GM12878 (cell line): ENCODE results near the gene MAL. TPM values are rescaled to one million over a fixed set of nuclear protein-coding genes. Genes with fewer than 3 reads are reported as not detected.

Source experiments
- ATAC-seq: fragments of 200-7000 bp; cut with Tn5 transposase; 3 replicates; pipeline ENCODE4 v1.9.1; 2020; ENCODE audit warnings: mild to moderate bottlenecking, moderate library complexity
- BruUV-seq: library from RNA; stranded (reverse); fragments of 400-500 nt; replicated peaks from 2 replicates; lab custom pipeline; 2021; lab: Mats Ljungman, UMichigan
- CTCF ChIA-PET: fragments of 300-600 bp; sonication (Branson Sonifier 250); formaldehyde crosslinking; extraction: SDS; loops from one replicate; lab custom pipeline; 2021; ENCODE audit warnings: inconsistent platforms; lab: Yijun Ruan, JAX
- POLR2A ChIA-PET: fragments of 350-600 bp; formaldehyde crosslinking; extraction: SDS; loops from one replicate; lab custom pipeline; 2021; ENCODE audit warnings: inconsistent platforms; lab: Charles Lee
- RAD21 ChIA-PET: fragments of 300-600 bp; sonication (Branson Sonifier 250); formaldehyde crosslinking; loops from one replicate; lab custom pipeline; 2023; ENCODE audit warnings: antibody characterized with exemption; ENCODE audit not compliant: unreplicated experiment; lab: Charles Lee
- SMC1A ChIA-PET: fragments of 300-600 bp; sonication (Branson Sonifier 250); formaldehyde crosslinking; loops from one replicate; lab custom pipeline; 2023; ENCODE audit not compliant: unreplicated experiment, uncharacterized antibody; lab: Charles Lee
- DNase-seq: peaks from one replicate; pipeline ENCODE4 v3.0.0-alpha.2; 2011; ENCODE audit warnings: low read depth, low spot score
- FAIRE-seq: peaks from 3 replicates; lab custom pipeline; 2011; peaks lifted over from hg19 to GRCh38; lab: Jason Lieb, UNC
- H2AFZ ChIP-seq: 2 replicates; pipeline ENCODE4 v1.6.0; 2011; ENCODE audit warnings: low read depth, low read length, control low read depth; ENCODE audit not compliant: control insufficient read depth
- H3K27ac ChIP-seq: 2 replicates; pipeline ENCODE4 v1.5.1; 2011; ENCODE audit warnings: control low read depth; ENCODE audit not compliant: control insufficient read depth, insufficient read depth
- H3K27me3 ChIP-seq, 2 experiments: replicated peaks in 1 of 2; 2 replicates each; pipeline versions ENCODE4 v1.6.0 to v1.6.1; 2011; ENCODE audit warnings: low read length in 1 of 2; ENCODE audit not compliant: control insufficient read depth in 2 of 2, insufficient read depth in 2 of 2
- H3K36me3 ChIP-seq, 2 experiments: 2 replicates each; pipeline ENCODE4 v1.5.1; 2011; ENCODE audit warnings: low read length in 1 of 2; ENCODE audit not compliant: control insufficient read depth in 2 of 2, insufficient read depth in 2 of 2
- H3K4me1 ChIP-seq: 2 replicates; pipeline ENCODE4 v1.6.1; 2011; ENCODE audit warnings: mild to moderate bottlenecking, low read length, moderate library complexity, mixed read lengths; ENCODE audit not compliant: control insufficient read depth, insufficient read depth
- H3K4me2 ChIP-seq: 2 replicates; pipeline ENCODE4 v1.6.0; 2011; ENCODE audit warnings: control low read depth; ENCODE audit not compliant: control insufficient read depth, insufficient read depth
- H3K4me3 ChIP-seq: fragments of 200-600 bp; sonication (generic); 2 replicates; pipeline ENCODE4 v1.5.1; 2016
- H3K79me2 ChIP-seq: 2 replicates; pipeline ENCODE4 v1.6.0; 2011; ENCODE audit warnings: low read length; ENCODE audit not compliant: control insufficient read depth, insufficient read depth
- H3K9ac ChIP-seq: 2 replicates; pipeline ENCODE4 v1.8.0; 2011; ENCODE audit warnings: low read length, control low read depth, mixed read lengths; ENCODE audit not compliant: control insufficient read depth, insufficient read depth
- H3K9me3 ChIP-seq: replicated peaks from 3 replicates; pipeline ENCODE4 v1.5.1; 2011; ENCODE audit warnings: mild to moderate bottlenecking, low read length; ENCODE audit not compliant: control insufficient read depth, insufficient read depth
- H4K20me1 ChIP-seq: 2 replicates; pipeline ENCODE4 v1.6.0; 2011; ENCODE audit not compliant: control insufficient read depth, insufficient read depth
- DPF2 ChIP-seq: fragments of 450-650 bp; IDR thresholded peaks from 2 replicates; pipeline ENCODE4 v1.6.1; 2017; ENCODE audit warnings: mild to moderate bottlenecking
- ELK1 ChIP-seq: IDR thresholded peaks from 2 replicates; pipeline ENCODE4 v1.6.1; 2012; ENCODE audit warnings: low read depth, low read length, improper control_type of control experiment
- HDAC6 ChIP-seq: fragments of 200-600 bp; sonication (generic); IDR thresholded peaks from one replicate; pipeline ENCODE4 v1.8.0; 2017; ENCODE audit warnings: antibody characterized with exemption; ENCODE audit not compliant: unreplicated experiment
- IKZF2 ChIP-seq, 2 experiments: fragments of 450-650 bp; IDR thresholded peaks; 2 replicates each; pipeline ENCODE4 v1.6.1; 2017; ENCODE audit warnings: mild to moderate bottlenecking in 2 of 2, moderate library complexity in 2 of 2
- KDM1A ChIP-seq: fragments of 200-600 bp; sonication (generic); IDR thresholded peaks from 2 replicates; pipeline ENCODE4 v1.6.1; 2016; ENCODE audit warnings: borderline replicate concordance
- MEF2A ChIP-seq: IDR thresholded peaks from 2 replicates; pipeline ENCODE4 v1.6.1; 2011; ENCODE audit warnings: low read depth, mild to moderate bottlenecking, low read length, moderate library complexity; ENCODE audit not compliant: insufficient read depth
- POLR2AphosphoS5 ChIP-seq: IDR thresholded peaks from 2 replicates; pipeline ENCODE4 v1.6.1; 2011; ENCODE audit warnings: mild to moderate bottlenecking, low read length, inconsistent platforms
- RB1 ChIP-seq: fragments of 450-650 bp; formaldehyde crosslinking; IDR thresholded peaks from 2 replicates; pipeline ENCODE4 v1.6.1; 2017; ENCODE audit warnings: mild to moderate bottlenecking, borderline replicate concordance
- TAF1 ChIP-seq: IDR thresholded peaks from 2 replicates; pipeline ENCODE4 v1.6.1; 2011; ENCODE audit warnings: mild to moderate bottlenecking, low read depth, low read length, borderline replicate concordance
- ZBTB4 ChIP-seq: fragments of 450-650 bp; formaldehyde crosslinking; IDR thresholded peaks from 2 replicates; pipeline ENCODE4 v1.4.0; 2022; ENCODE audit warnings: mild to moderate bottlenecking, moderate library complexity
- WGBS: methylation state at CpG from one replicate; pipeline ENCODE4 v1.1.6; 2016; ENCODE audit warnings: low lambda C conversion rate; ENCODE audit not compliant: insufficient replicate concordance, insufficient coverage; ENCODE audit errors: missing lambda C conversion rate; 5-methylcytosine and 5-hydroxymethylcytosine counted together
- in situ Hi-C: fragments of 300-500 bp; cut with MboI; formaldehyde crosslinking; loops from 9 replicates; pipeline ENCODE4 v1.14.3; 2018; ENCODE audit warnings: mixed read lengths
- intact Hi-C: fragments of 100-400 bp; cut with micrococcal nuclease; formaldehyde crosslinking; loops from one replicate; pipeline ENCODE4 v1.14.2; 2022; ENCODE audit not compliant: unreplicated experiment
- polyA plus RNA-seq, 11 experiments: library from polyadenylated mRNA; depleted of rRNA in 4 of 11; unstranded in 6 of 11; stranded (reverse) in 5 of 11; fragments of >200 nt; fragmentation: Nextera tagmentation in 4 of 11; fragmentation: Illumina TruSeq in 1 of 11; extraction: Ambion mirVana in 4 of 11; extraction: Trizol in 1 of 11; gene quantifications; 1 replicate in 1 of 11; 2 replicates in 10 of 11; pipeline versions ENCODE4 v1.2.1 to v1.2.3, GENCODE V29; 2011 to 2016; ENCODE audit warnings: inconsistent platforms in 2 of 11, missing spikeins in 2 of 11, low read depth in 1 of 11
- total RNA-seq, 4 experiments: library from RNA; depleted of rRNA in 3 of 4; stranded (reverse); fragments of >200 nt in 3 of 4; fragmentation: Illumina TruSeq in 1 of 4; extraction: Trizol in 1 of 4; gene quantifications; 2 replicates each; pipeline versions ENCODE4 v1.2.1 to v1.2.3, GENCODE V29; 2013 to 2021
- TF ChIP-seq, protein P1 (sequence below): IDR thresholded peaks from 2 replicates; pipeline ENCODE4 v1.6.1; 2011; ENCODE audit warnings: low read depth, low read length, improper control_type of control experiment, borderline replicate concordance

MAL gene
- total and polyA plus RNA-seq, 10 of the 15 experiments (the other 5 are each of a cell fraction or from before 2014, with no cell fraction given) = 1.3 to 4.5 (median 1.7) TPM

- TF ChIP-seq HDAC6 (no peak), ZBTB4 (no peak), IKZF2 (IDR thresholded peaks at IDR 0.05) (no peak), POLR2AphosphoS5 (no peak), RB1 (no peak), TAF1 (no peak), MEF2A (no peak), DPF2 (no peak), ELK1 (no peak), KDM1A (no peak)
- TF ChIP-seq, protein P1, sequence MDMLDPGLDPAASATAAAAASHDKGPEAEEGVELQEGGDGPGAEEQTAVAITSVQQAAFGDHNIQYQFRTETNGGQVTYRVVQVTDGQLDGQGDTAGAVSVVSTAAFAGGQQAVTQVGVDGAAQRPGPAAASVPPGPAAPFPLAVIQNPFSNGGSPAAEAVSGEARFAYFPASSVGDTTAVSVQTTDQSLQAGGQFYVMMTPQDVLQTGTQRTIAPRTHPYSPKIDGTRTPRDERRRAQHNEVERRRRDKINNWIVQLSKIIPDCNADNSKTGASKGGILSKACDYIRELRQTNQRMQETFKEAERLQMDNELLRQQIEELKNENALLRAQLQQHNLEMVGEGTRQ = no peak
- no peak overlapping the region for H3K4me3 ChIP-seq
- intact Hi-C loops = no loop called here
- WGBS = 44% methylated on average over 12 of the region's 12 CpGs
- RAD21 ChIA-PET = no interaction called here
- FAIRE-seq (no peak), ATAC-seq (no peak), DNase-seq (no peak)
- H3K27me3 ChIP-seq = no peaks in the 10 kb centered on the region
- no peak overlapping the region for H3K27ac ChIP-seq
- H3K9ac ChIP-seq = no peak overlapping the region
- SMC1A ChIA-PET = no interaction called here
- no peak overlapping the region for H2AFZ ChIP-seq
- H3K36me3 ChIP-seq = no peaks in the 10 kb centered on the region
- POLR2A ChIA-PET = no interaction called here
- no peak overlapping the region for H3K4me2 ChIP-seq
- no peaks in the 10 kb centered on the region for H3K9me3 ChIP-seq
- peaks cover 3% of the 10 kb centered on the region for H3K4me1 ChIP-seq
- H4K20me1 ChIP-seq = no peaks in the 10 kb centered on the region
- H3K79me2 ChIP-seq = no peaks in the 10 kb centered on the region
- CTCF ChIA-PET = interaction anchor here (2.0 to 4.5 kb wide), 2 partner anchors 15 to 69 kb away, joined by 5 to 18 read pairs; no protein-coding TSS in a partner anchor
- no TSS peak for BruUV-seq
- in situ Hi-C loops = no loop called here
Observed at GRCh38 chr2:95007031-95007609, 18.4 kb upstream of the MAL start.
